ENCODE measurements around the gene CHPF2.

The CHPF2 gene

DNA sequence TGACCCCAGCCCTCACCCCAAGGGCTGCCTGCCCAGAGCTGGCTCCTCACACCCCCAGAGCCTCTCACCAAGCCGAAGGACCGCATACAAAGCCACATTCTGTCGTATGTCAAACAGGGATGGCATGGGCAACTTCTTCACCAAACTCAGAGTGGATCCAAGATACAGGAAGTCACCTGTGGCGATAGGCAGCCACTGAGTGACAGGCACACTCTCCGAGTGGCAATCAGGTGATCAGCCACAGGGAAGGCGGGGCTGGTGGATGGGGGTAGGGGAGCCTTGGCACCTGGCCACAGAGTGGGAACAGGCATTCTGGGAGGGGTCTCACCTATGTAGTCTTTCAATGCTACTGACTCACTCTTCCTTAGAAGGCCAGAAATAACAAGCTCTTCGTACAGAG lies 38.1 kb upstream of the CHPF2 start:
- no peak overlapping the region for H3K27ac ChIP-seq (ENCODE audit: low read length)
- H3K4me1 ChIP-seq (ENCODE audit: control insufficient read depth in 1 of 2, insufficient read depth in 2 of 2, low read length in 2 of 2) = no peaks in the 10 kb centered on the region
- no peaks in the 10 kb centered on the region for H3K9me3 ChIP-seq (ENCODE audit: control insufficient read depth in 1 of 2, low read length in 2 of 2)
- H3K36me3 ChIP-seq (ENCODE audit: control insufficient read depth in 1 of 2, insufficient read depth in 2 of 2, low read length in 2 of 2) = no peaks in the 10 kb centered on the region
- H3K4me3 ChIP-seq (ENCODE audit: low read depth in 1 of 2, low read length in 2 of 2) = no peak overlapping the region
- no peaks in the 10 kb centered on the region for H3K27me3 ChIP-seq (ENCODE audit: low read depth, low read length)

DNA sequence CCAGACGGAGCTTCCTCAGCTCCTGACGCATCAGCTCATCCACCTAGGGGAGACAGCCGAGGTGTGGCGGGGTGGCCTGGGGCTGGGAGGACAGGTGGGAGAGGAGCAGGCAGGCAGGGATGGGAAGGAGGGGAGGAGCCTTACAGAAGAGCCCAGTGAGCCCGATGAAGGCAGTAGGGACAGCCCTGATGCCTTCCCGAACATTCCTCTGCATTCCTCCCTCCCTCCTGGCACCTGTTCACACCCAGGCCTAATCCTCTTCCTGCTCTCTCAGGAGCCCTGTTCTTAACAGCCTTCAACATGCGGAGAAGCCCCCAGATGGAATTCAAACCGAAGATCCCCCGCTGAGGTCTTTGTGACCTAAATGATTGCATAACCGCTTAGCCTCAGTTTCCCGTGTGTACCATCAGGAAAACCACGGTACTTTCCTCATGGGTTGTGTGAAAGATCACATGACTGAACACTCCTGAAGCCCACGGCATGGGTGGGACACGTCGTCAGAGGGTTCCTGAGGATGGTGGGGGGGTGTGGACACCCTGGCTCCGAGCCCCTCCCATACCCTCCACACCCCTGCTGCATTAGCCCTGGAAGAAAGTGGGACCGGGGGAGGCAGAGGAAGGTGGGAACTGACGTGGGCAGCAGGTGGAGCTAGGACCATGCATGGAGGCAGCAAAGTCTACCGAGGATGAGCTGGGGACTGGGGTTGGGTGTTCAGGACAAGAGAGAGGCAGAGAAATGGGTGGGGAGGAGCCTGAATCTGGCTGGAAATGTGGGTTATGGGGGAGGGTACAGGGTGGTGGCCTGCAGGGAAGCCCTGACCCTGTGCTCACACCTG lies 36.5 kb upstream of the CHPF2 start:
- Histone ChIP-seq H3K27ac (ENCODE audit: low read length) (no peak overlapping the region), H3K4me3 (ENCODE audit: low read depth in 1 of 2, low read length in 2 of 2) (no peak overlapping the region), H3K36me3 (ENCODE audit: control insufficient read depth in 1 of 2, insufficient read depth in 2 of 2, low read length in 2 of 2) (no peaks in the 10 kb centered on the region), H3K9me3 (ENCODE audit: control insufficient read depth in 1 of 2, low read length in 2 of 2) (no peaks in the 10 kb centered on the region), H3K27me3 (ENCODE audit: low read depth, low read length) (no peaks in the 10 kb centered on the region), H3K4me1 (ENCODE audit: control insufficient read depth in 1 of 2, insufficient read depth in 2 of 2, low read length in 2 of 2) (peaks cover 0 to 8% of the 10 kb centered on the region in 2 donors)

- Histone ChIP-seq H3K27ac (ENCODE audit: low read length) (no peak overlapping the region), H3K9me3 (ENCODE audit: control insufficient read depth in 1 of 2, low read length in 2 of 2) (no peaks in the 10 kb centered on the region), H3K4me1 (ENCODE audit: control insufficient read depth in 1 of 2, insufficient read depth in 2 of 2, low read length in 2 of 2) (peaks cover 0 to 8% of the 10 kb centered on the region in 2 donors), H3K4me3 (ENCODE audit: low read depth in 1 of 2, low read length in 2 of 2) (no peak overlapping the region), H3K27me3 (ENCODE audit: low read depth, low read length) (no peaks in the 10 kb centered on the region), H3K36me3 (ENCODE audit: control insufficient read depth in 1 of 2, insufficient read depth in 2 of 2, low read length in 2 of 2) (no peaks in the 10 kb centered on the region)
These were observed 34.4 kb upstream of the CHPF2 start for GRCh38 chr7:151197932-151198331.

GRCh38 chr7:151198945-151199848 lies 33.1 kb upstream of the CHPF2 start:
- H3K4me1 ChIP-seq (ENCODE audit: control insufficient read depth in 1 of 2, insufficient read depth in 2 of 2, low read length in 2 of 2) = peaks cover 0 to 8% of the 10 kb centered on the region in 2 donors
- no peaks in the 10 kb centered on the region for H3K27me3 ChIP-seq (ENCODE audit: low read depth, low read length)
- no peak overlapping the region for H3K27ac ChIP-seq (ENCODE audit: low read length)
- no peak overlapping the region for H3K4me3 ChIP-seq (ENCODE audit: low read depth in 1 of 2, low read length in 2 of 2)
- no peaks in the 10 kb centered on the region for H3K36me3 ChIP-seq (ENCODE audit: control insufficient read depth in 1 of 2, insufficient read depth in 2 of 2, low read length in 2 of 2)
- no peaks in the 10 kb centered on the region for H3K9me3 ChIP-seq (ENCODE audit: control insufficient read depth in 1 of 2, low read length in 2 of 2)

GRCh38 chr7:151201344-151201743 lies 30.9 kb upstream of the CHPF2 start:
- H3K36me3 ChIP-seq (ENCODE audit: control insufficient read depth in 1 of 2, insufficient read depth in 2 of 2, low read length in 2 of 2) = no peaks in the 10 kb centered on the region
- H3K9me3 ChIP-seq (ENCODE audit: control insufficient read depth in 1 of 2, low read length in 2 of 2) = no peaks in the 10 kb centered on the region
- H3K4me3 ChIP-seq (ENCODE audit: low read depth in 1 of 2, low read length in 2 of 2) = no peak overlapping the region
- H3K27ac ChIP-seq (ENCODE audit: low read length) = no peak overlapping the region
- H3K4me1 ChIP-seq (ENCODE audit: control insufficient read depth in 1 of 2, insufficient read depth in 2 of 2, low read length in 2 of 2) = peaks cover 0 to 8% of the 10 kb centered on the region in 2 donors
- peaks cover 7% of the 10 kb centered on the region for H3K27me3 ChIP-seq (ENCODE audit: low read depth, low read length)

GRCh38 chr7:151201751-151202150 lies 30.5 kb upstream of the CHPF2 start:
- Histone ChIP-seq H3K27ac (ENCODE audit: low read length) (no peak overlapping the region), H3K36me3 (ENCODE audit: control insufficient read depth in 1 of 2, insufficient read depth in 2 of 2, low read length in 2 of 2) (no peaks in the 10 kb centered on the region), H3K9me3 (ENCODE audit: control insufficient read depth in 1 of 2, low read length in 2 of 2) (no peaks in the 10 kb centered on the region), H3K4me3 (ENCODE audit: low read depth in 1 of 2, low read length in 2 of 2) (no peak overlapping the region), H3K27me3 (ENCODE audit: low read depth, low read length) (peaks cover 7% of the 10 kb centered on the region), H3K4me1 (ENCODE audit: control insufficient read depth in 1 of 2, insufficient read depth in 2 of 2, low read length in 2 of 2) (peaks cover 0 to 8% of the 10 kb centered on the region in 2 donors)

DNA sequence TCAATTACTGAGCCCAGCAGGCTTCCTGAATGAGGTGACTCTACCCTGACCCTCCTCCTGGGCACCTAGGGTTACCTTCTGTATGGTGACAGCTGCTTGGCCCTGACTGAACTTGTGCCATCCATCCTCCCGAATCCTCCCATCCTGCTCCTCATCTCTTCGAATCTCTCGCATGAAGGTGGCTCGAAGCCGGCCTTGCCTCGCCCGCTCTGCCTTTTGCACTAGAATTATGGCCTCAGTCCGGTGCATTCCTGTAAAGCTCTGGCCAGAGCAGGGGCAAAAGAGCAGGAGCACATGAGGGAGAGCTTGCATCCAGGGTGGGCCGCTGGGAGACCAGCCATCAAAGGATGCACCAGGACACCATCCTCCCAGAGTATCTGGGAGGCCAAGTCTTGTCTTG lies 29.4 kb upstream of the CHPF2 start:
- H3K27me3 ChIP-seq (ENCODE audit: low read depth, low read length) = peaks cover 7% of the 10 kb centered on the region
- no peaks in the 10 kb centered on the region for H3K9me3 ChIP-seq (ENCODE audit: control insufficient read depth in 1 of 2, low read length in 2 of 2)
- peaks cover 0 to 8% of the 10 kb centered on the region in 2 donors for H3K4me1 ChIP-seq (ENCODE audit: control insufficient read depth in 1 of 2, insufficient read depth in 2 of 2, low read length in 2 of 2)
- no peaks in the 10 kb centered on the region for H3K36me3 ChIP-seq (ENCODE audit: control insufficient read depth in 1 of 2, insufficient read depth in 2 of 2, low read length in 2 of 2)
- H3K4me3 ChIP-seq (ENCODE audit: low read depth in 1 of 2, low read length in 2 of 2) = no peak overlapping the region
- no peak overlapping the region for H3K27ac ChIP-seq (ENCODE audit: low read length)

GRCh38 chr7:151204383-151205032 lies 27.8 kb upstream of the CHPF2 start:
- Histone ChIP-seq H3K9me3 (ENCODE audit: control insufficient read depth in 1 of 2, low read length in 2 of 2) (no peaks in the 10 kb centered on the region), H3K27ac (ENCODE audit: low read length) (no peak overlapping the region), H3K4me1 (ENCODE audit: control insufficient read depth in 1 of 2, insufficient read depth in 2 of 2, low read length in 2 of 2) (peaks cover 0 to 5% of the 10 kb centered on the region in 2 donors), H3K4me3 (ENCODE audit: low read depth in 1 of 2, low read length in 2 of 2) (no peak overlapping the region), H3K27me3 (ENCODE audit: low read depth, low read length) (peaks cover 7% of the 10 kb centered on the region), H3K36me3 (ENCODE audit: control insufficient read depth in 1 of 2, insufficient read depth in 2 of 2, low read length in 2 of 2) (no peaks in the 10 kb centered on the region)

DNA sequence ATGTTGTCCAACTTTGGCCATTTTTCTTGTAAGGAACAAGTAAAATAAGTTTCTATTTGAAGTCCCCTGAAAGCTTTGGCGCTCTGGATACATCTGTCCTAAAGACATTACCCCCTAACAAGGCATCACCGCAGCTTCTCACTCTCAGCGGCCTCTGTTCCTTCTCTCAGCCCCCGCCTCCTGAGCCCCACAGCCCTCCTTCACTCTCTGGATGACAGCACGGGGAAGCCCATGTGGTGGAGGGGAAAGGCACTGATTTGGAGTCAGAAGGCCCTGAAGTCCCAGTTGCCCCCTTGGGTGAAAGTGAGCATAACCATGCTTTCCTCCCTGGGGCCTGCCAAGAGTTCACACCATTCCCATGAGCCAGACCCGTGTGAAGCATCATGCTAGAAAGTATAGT lies 26.6 kb upstream of the CHPF2 start:
- no peak overlapping the region for H3K27ac ChIP-seq (ENCODE audit: low read length)
- no peaks in the 10 kb centered on the region for H3K36me3 ChIP-seq (ENCODE audit: control insufficient read depth in 1 of 2, insufficient read depth in 2 of 2, low read length in 2 of 2)
- no peaks in the 10 kb centered on the region for H3K4me1 ChIP-seq (ENCODE audit: control insufficient read depth in 1 of 2, insufficient read depth in 2 of 2, low read length in 2 of 2)
- no peak overlapping the region for H3K4me3 ChIP-seq (ENCODE audit: low read depth in 1 of 2, low read length in 2 of 2)
- no peaks in the 10 kb centered on the region for H3K9me3 ChIP-seq (ENCODE audit: control insufficient read depth in 1 of 2, low read length in 2 of 2)
- H3K27me3 ChIP-seq (ENCODE audit: low read depth, low read length) = peaks cover 7% of the 10 kb centered on the region

GRCh38 chr7:151206914-151207313 lies 25.4 kb upstream of the CHPF2 start:
- H3K27me3 ChIP-seq (ENCODE audit: low read depth, low read length) = peaks cover 7% of the 10 kb centered on the region
- no peaks in the 10 kb centered on the region for H3K36me3 ChIP-seq (ENCODE audit: control insufficient read depth in 1 of 2, insufficient read depth in 2 of 2, low read length in 2 of 2)
- H3K4me1 ChIP-seq (ENCODE audit: control insufficient read depth in 1 of 2, insufficient read depth in 2 of 2, low read length in 2 of 2) = no peaks in the 10 kb centered on the region
- H3K4me3 ChIP-seq (ENCODE audit: low read depth in 1 of 2, low read length in 2 of 2) = no peak overlapping the region
- no peak overlapping the region for H3K27ac ChIP-seq (ENCODE audit: low read length)
- H3K9me3 ChIP-seq (ENCODE audit: control insufficient read depth in 1 of 2, low read length in 2 of 2) = no peaks in the 10 kb centered on the region

- Histone ChIP-seq H3K4me1 (ENCODE audit: control insufficient read depth in 1 of 2, insufficient read depth in 2 of 2, low read length in 2 of 2) (no peaks in the 10 kb centered on the region), H3K9me3 (ENCODE audit: control insufficient read depth in 1 of 2, low read length in 2 of 2) (no peaks in the 10 kb centered on the region), H3K27me3 (ENCODE audit: low read depth, low read length) (peaks cover 7% of the 10 kb centered on the region), H3K36me3 (ENCODE audit: control insufficient read depth in 1 of 2, insufficient read depth in 2 of 2, low read length in 2 of 2) (no peaks in the 10 kb centered on the region), H3K27ac (ENCODE audit: low read length) (no peak overlapping the region), H3K4me3 (ENCODE audit: low read depth in 1 of 2, low read length in 2 of 2) (no peak overlapping the region)
These were observed 25.0 kb upstream of the CHPF2 start for GRCh38 chr7:151207315-151207714.
